Suprapubic skin (tissue), 4 donors: ENCODE measurements around the gene ASCL5. TPM values are rescaled to one million over a fixed set of nuclear protein-coding genes. Genes with fewer than 3 reads are reported as not detected.
"Not testable (repeated sequence)": the region's sequence is repeated elsewhere in the genome, so short reads cannot be mapped to it uniquely, and the experiment has no call there.

Experiments used
- DNase-seq, 2 donors: peaks; one replicate each; pipeline ENCODE4 v3.0.0-alpha.2; 2019; ENCODE audit warnings: low spot score in 2 of 2
- H3K27ac ChIP-seq: fragments of 200-600 bp; sonication (generic); one replicate; pipeline ENCODE4 v1.5.1; 2019
- H3K27me3 ChIP-seq: fragments of 200-600 bp; sonication (generic); one replicate; pipeline ENCODE4 v1.5.1; 2019
- H3K36me3 ChIP-seq: fragments of 200-600 bp; sonication (generic); one replicate; pipeline ENCODE4 v1.5.1; 2019
- H3K4me1 ChIP-seq: fragments of 200-600 bp; sonication (generic); one replicate; pipeline ENCODE4 v1.5.1; 2019
- H3K4me3 ChIP-seq: fragments of 200-600 bp; sonication (generic); one replicate; pipeline ENCODE4 v1.5.1; 2019; ENCODE audit warnings: mild to moderate bottlenecking
- H3K9me3 ChIP-seq: fragments of 200-600 bp; sonication (generic); one replicate; pipeline ENCODE4 v1.5.1; 2019
- CTCF ChIP-seq, 2 donors: fragments of 200-600 bp in 1 of 2; fragments of 450-650 bp in 1 of 2; sonication (generic) in 1 of 2; IDR thresholded peaks; one replicate each; pipeline ENCODE4 v1.5.1; 2016 to 2019; ENCODE audit warnings: antibody characterized with exemption in 2 of 2, mild to moderate bottlenecking in 1 of 2, moderate library complexity in 1 of 2
- EP300 ChIP-seq: sonication (generic); formaldehyde crosslinking; IDR thresholded peaks from one replicate; pipeline ENCODE4 v1.6.1; 2017; ENCODE audit warnings: antibody characterized with exemption
- POLR2A ChIP-seq, 2 donors: fragments of 450-650 bp; IDR thresholded peaks; one replicate each; pipeline ENCODE4 v1.6.1; 2017; ENCODE audit warnings: antibody characterized with exemption in 2 of 2, mild to moderate bottlenecking in 2 of 2, moderate library complexity in 2 of 2
- POLR2AphosphoS5 ChIP-seq, 3 donors: sonication (generic); formaldehyde crosslinking; IDR thresholded peaks; one replicate each; pipeline ENCODE4 v1.6.1; 2017; ENCODE audit warnings: antibody characterized with exemption in 3 of 3
- WGBS: methylation state at CpG from one replicate; pipeline ENCODE4 v1.1.5; 2018; 5-methylcytosine and 5-hydroxymethylcytosine counted together
- total RNA-seq, 4 donors: library from RNA; depleted of rRNA; stranded (reverse); fragments of >200 nt; gene quantifications; one replicate each; pipeline ENCODE4 v1.1.0, GENCODE V29; 2016

The ASCL5 gene
- total RNA-seq, 4 donors from 2014 or later = not detected

GRCh38 chr1:201167041-201167991, 40.3 kb upstream of the ASCL5 start:
- Histone ChIP-seq H3K27ac (no peak overlapping the region), H3K4me1 (peaks cover 16% of the 10 kb centered on the region), H3K9me3 (no peaks in the 10 kb centered on the region), H3K27me3 (no peaks in the 10 kb centered on the region), H3K4me3 (no peak overlapping the region), H3K36me3 (no peaks in the 10 kb centered on the region)
- 83% methylated on average over 13 of the region's 13 CpGs for WGBS
- no peak for TF ChIP-seq EP300
- TF ChIP-seq POLR2AphosphoS5 (IDR thresholded peaks at IDR 0.05) = no peak
- no peak for TF ChIP-seq POLR2A (IDR thresholded peaks at IDR 0.05)
- no peak for TF ChIP-seq CTCF (IDR thresholded peaks at IDR 0.05)
- DNase-seq = peak in 1 of 2 donors; percentile 31

- no peak for DNase-seq
- Histone ChIP-seq H3K27me3 (no peaks in the 10 kb centered on the region), H3K4me3 (no peak overlapping the region), H3K27ac (no peak overlapping the region), H3K9me3 (no peaks in the 10 kb centered on the region), H3K36me3 (no peaks in the 10 kb centered on the region), H3K4me1 (no peaks in the 10 kb centered on the region)
- TF ChIP-seq CTCF (IDR thresholded peaks at IDR 0.05) = no peak
- no peak for TF ChIP-seq POLR2AphosphoS5 (IDR thresholded peaks at IDR 0.05)
- TF ChIP-seq EP300 = no peak
- TF ChIP-seq POLR2A (IDR thresholded peaks at IDR 0.05) = no peak
- 65% methylated on average over 7 of the region's 7 CpGs for WGBS
Observed at GRCh38 chr1:201164645-201165044, 37.7 kb upstream of the ASCL5 start.

GRCh38 chr1:201163707-201164106, 36.7 kb upstream of the ASCL5 start:
- 36% methylated on average over 4 of the region's 4 CpGs for WGBS
- H3K27ac ChIP-seq = no peak overlapping the region
- no peaks in the 10 kb centered on the region for H3K27me3 ChIP-seq
- H3K9me3 ChIP-seq = no peaks in the 10 kb centered on the region
- no peak for TF ChIP-seq POLR2A (IDR thresholded peaks at IDR 0.05)
- TF ChIP-seq EP300 = no peak
- no peak for TF ChIP-seq POLR2AphosphoS5 (IDR thresholded peaks at IDR 0.05)
- DNase-seq = no peak
- no peaks in the 10 kb centered on the region for H3K4me1 ChIP-seq
- no peaks in the 10 kb centered on the region for H3K36me3 ChIP-seq
- no peak overlapping the region for H3K4me3 ChIP-seq

- not testable (repeated sequence) for H3K36me3 ChIP-seq, H3K4me1 ChIP-seq, H3K9me3 ChIP-seq, H3K27me3 ChIP-seq, H3K4me3 ChIP-seq, H3K27ac ChIP-seq
- 84% methylated on average over 8 of the region's 8 CpGs for WGBS
- peak in 1 of 2 donors; percentile 10 for DNase-seq
Observed at GRCh38 chr1:201163036-201163435, 36.1 kb upstream of the ASCL5 start.

- H3K9me3 ChIP-seq = no peaks in the 10 kb centered on the region
- peak in 1 of 2 donors; percentile 3 for DNase-seq
- H3K4me3 ChIP-seq = no peak overlapping the region
- no peak for TF ChIP-seq EP300
- no peak for TF ChIP-seq CTCF (IDR thresholded peaks at IDR 0.05)
- TF ChIP-seq POLR2AphosphoS5 (IDR thresholded peaks at IDR 0.05) = no peak
- TF ChIP-seq POLR2A (IDR thresholded peaks at IDR 0.05) = no peak
- H3K27me3 ChIP-seq = no peaks in the 10 kb centered on the region
- H3K27ac ChIP-seq = no peak overlapping the region
- 100% methylated on average over 2 of the region's 2 CpGs for WGBS
- peaks cover 17% of the 10 kb centered on the region for H3K4me1 ChIP-seq
- H3K36me3 ChIP-seq = no peaks in the 10 kb centered on the region
Observed at GRCh38 chr1:201157949-201158348, 31.0 kb upstream of the ASCL5 start.

- peaks cover 22% of the 10 kb centered on the region for H3K4me1 ChIP-seq
- DNase-seq = no peak
- no peak overlapping the region for H3K4me3 ChIP-seq
- no peaks in the 10 kb centered on the region for H3K36me3 ChIP-seq
- no peak for TF ChIP-seq POLR2AphosphoS5 (IDR thresholded peaks at IDR 0.05)
- no peak for TF ChIP-seq POLR2A (IDR thresholded peaks at IDR 0.05)
- no peak for TF ChIP-seq EP300
- no peak for TF ChIP-seq CTCF (IDR thresholded peaks at IDR 0.05)
- H3K27me3 ChIP-seq = no peaks in the 10 kb centered on the region
- no peaks in the 10 kb centered on the region for H3K9me3 ChIP-seq
- no peak overlapping the region for H3K27ac ChIP-seq
Observed at GRCh38 chr1:201156819-201157218, 29.8 kb upstream of the ASCL5 start.
